RCC 7860 (cell line): ENCODE measurements around the gene MYB.
"Not testable (repeated sequence)": the region's sequence is repeated elsewhere in the genome, so short reads cannot be mapped to it uniquely, and the experiment has no call there.

Source experiments
- DNase-seq: peaks from one replicate; pipeline ENCODE4 v3.0.0-alpha.2; 2015; ENCODE audit warnings: low spot score
- FAIRE-seq: peaks from 2 replicates; lab custom pipeline; 2012; peaks lifted over from hg19 to GRCh38; lab: Jason Lieb, UNC

Gene MYB

GRCh38 chr6:135243871-135244796 is 63.0 kb downstream of the MYB start:
- no peak for DNase-seq
- no peak for FAIRE-seq

GRCh38 chr6:135244805-135245204 is 63.7 kb downstream of the MYB start:
- DNase-seq: no peak
- no peak for FAIRE-seq

- not testable (repeated sequence) for FAIRE-seq, DNase-seq
Measured at GRCh38 chr6:135246412-135247012, 65.4 kb downstream of the MYB start.

- DNase-seq (no peak), FAIRE-seq (no peak)
Measured at GRCh38 chr6:135250234-135250633, 69.1 kb downstream of the MYB start.

- FAIRE-seq: no peak
Measured at GRCh38 chr6:135250751-135251497, 69.8 kb downstream of the MYB start.

GRCh38 chr6:135251498-135252441 is 70.7 kb downstream of the MYB start:
- DNase-seq (no peak), FAIRE-seq (no peak)

More at GRCh38 chr6:135250751-135251497, 69.8 kb downstream of the MYB start:
- DNase-seq: no peak

GRCh38 chr6:135254471-135254870 is 73.4 kb downstream of the MYB start:
- DNase-seq (no peak), FAIRE-seq (no peak)

- no peak for FAIRE-seq
- DNase-seq: no peak
Measured at GRCh38 chr6:135256866-135257265, 75.8 kb downstream of the MYB start.

GRCh38 chr6:135257631-135258405 is 76.7 kb downstream of the MYB start:
- DNase-seq: no peak

GRCh38 chr6:135258970-135259369 is 77.9 kb downstream of the MYB start:
- no peak for FAIRE-seq
- DNase-seq: no peak

More at GRCh38 chr6:135257631-135258405, 76.7 kb downstream of the MYB start:
- FAIRE-seq: no peak

- DNase-seq (no peak), FAIRE-seq (no peak)
Measured at GRCh38 chr6:135260612-135261011, 79.5 kb downstream of the MYB start.

GRCh38 chr6:135261872-135262725 is 81.0 kb downstream of the MYB start:
- DNase-seq: no peak
- FAIRE-seq: no peak

- no peak for FAIRE-seq
- DNase-seq: no peak
Measured at GRCh38 chr6:135265278-135265677, 84.2 kb downstream of the MYB start.

GRCh38 chr6:135266675-135267074 is 85.6 kb downstream of the MYB start:
- no peak for FAIRE-seq
- no peak for DNase-seq

- DNase-seq (no peak), FAIRE-seq (no peak)
Measured at GRCh38 chr6:135267085-135267484, 86.0 kb downstream of the MYB start.

GRCh38 chr6:135268263-135268662 is 87.2 kb downstream of the MYB start:
- no peak for FAIRE-seq
- DNase-seq: no peak

GRCh38 chr6:135268740-135269139 is 87.6 kb downstream of the MYB start:
- DNase-seq (no peak), FAIRE-seq (no peak)
